Activated CD4-positive, alpha-beta T cell treated with anti-CD3 and anti-CD28 coated beads for 48 hours (primary cell): ENCODE data around the gene MUC5AC.
"Not testable (repeated sequence)": the region's sequence is repeated elsewhere in the genome, so short reads cannot be mapped to it uniquely, and the experiment has no call there.

ENCODE experiments used
- DNase-seq: peaks from one replicate; pipeline ENCODE4 v3.0.0-alpha.2; 2020

Gene MUC5AC

DNA sequence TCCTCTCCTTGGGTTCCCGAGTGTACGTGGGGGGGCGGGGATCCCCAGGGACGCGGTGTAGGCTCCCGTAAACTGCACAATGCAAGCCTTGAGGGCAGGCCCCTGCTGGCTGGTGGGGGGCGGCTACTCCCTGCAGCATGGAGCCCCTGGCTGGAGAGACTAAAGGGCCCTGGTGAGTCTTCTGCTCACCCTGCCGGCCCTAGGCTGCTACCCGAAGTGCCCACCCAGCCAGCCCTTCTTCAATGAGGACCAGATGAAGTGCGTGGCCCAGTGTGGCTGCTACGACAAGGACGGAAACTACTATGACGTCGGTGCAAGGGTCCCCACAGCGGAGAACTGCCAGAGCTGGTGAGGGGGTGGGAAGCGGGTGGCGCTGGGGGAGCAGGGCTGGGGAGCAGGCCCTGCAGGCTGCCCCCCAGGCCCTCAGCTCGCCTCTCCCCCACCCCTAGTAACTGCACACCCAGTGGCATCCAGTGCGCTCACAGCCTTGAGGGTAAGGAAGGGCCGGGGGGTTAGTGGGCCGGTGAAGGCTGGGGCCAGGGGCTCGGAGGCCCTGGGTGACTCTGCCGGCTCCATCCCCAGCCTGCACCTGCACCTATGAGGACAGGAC lies 81.9 kb downstream of the MUC5AC start:
- DNase-seq: no peak

DNA sequence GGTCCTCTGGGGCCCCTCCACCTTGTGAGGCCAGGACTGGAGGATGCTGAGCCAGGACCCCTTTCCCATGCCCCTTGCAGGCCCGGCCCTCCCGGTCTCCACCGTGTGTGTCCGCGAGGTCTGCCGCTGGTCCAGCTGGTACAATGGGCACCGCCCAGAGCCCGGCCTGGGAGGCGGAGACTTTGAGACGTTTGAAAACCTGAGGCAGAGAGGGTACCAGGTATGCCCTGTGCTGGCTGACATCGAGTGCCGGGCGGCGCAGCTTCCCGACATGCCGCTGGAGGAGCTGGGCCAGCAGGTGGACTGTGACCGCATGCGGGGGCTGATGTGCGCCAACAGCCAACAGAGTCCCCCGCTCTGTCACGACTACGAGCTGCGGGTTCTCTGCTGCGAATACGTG lies 83.0 kb downstream of the MUC5AC start:
- no peak for DNase-seq

DNA sequence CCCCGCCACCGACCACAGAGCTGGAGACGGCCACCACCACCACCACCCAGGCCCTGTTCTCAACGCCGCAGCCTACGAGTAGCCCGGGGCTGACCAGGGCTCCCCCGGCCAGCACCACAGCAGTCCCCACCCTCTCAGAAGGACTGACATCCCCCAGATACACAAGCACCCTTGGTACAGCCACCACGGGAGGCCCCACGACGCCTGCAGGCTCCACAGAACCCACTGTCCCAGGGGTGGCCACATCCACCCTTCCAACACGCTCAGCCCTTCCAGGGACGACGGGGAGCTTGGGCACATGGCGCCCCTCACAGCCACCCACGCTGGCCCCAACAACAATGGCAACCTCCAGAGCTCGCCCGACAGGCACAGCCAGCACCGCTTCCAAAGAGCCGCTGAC lies 84.0 kb downstream of the MUC5AC start:
- no peak for DNase-seq

DNA sequence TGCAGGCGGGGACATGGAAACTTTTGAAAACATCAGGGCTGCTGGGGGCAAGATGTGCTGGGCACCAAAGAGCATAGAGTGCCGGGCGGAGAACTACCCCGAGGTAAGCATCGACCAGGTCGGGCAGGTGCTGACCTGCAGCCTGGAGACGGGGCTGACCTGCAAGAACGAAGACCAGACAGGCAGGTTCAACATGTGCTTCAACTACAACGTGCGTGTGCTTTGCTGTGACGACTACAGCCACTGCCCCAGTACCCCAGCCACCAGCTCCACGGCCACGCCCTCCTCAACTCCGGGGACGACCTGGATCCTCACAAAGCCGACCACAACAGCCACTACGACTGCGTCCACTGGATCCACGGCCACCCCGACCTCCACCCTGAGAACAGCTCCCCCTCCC lies 84.5 kb downstream of the MUC5AC start:
- DNase-seq: no peak

DNA sequence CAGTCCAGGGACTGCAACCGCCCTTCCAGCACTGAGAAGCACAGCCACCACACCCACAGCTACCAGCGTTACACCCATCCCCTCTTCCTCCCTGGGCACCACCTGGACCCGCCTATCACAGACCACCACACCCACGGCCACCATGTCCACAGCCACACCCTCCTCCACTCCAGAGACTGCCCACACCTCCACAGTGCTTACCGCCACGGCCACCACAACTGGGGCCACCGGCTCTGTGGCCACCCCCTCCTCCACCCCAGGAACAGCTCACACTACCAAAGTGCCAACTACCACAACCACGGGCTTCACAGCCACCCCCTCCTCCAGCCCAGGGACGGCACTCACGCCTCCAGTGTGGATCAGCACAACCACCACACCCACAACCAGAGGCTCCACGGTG lies 85.0 kb downstream of the MUC5AC start:
- not testable (repeated sequence) for DNase-seq

DNA sequence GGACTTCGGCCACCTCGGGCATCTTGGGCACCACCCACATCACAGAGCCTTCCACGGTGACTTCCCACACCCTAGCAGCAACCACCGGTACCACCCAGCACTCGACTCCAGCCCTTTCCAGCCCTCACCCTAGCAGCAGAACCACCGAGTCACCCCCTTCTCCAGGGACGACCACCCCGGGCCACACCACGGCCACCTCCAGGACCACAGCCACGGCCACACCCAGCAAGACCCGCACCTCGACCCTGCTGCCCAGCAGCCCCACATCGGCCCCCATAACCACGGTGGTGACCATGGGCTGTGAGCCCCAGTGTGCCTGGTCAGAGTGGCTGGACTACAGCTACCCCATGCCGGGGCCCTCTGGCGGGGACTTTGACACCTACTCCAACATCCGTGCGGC lies 85.8 kb downstream of the MUC5AC start:
- DNase-seq: not testable (repeated sequence)

DNA sequence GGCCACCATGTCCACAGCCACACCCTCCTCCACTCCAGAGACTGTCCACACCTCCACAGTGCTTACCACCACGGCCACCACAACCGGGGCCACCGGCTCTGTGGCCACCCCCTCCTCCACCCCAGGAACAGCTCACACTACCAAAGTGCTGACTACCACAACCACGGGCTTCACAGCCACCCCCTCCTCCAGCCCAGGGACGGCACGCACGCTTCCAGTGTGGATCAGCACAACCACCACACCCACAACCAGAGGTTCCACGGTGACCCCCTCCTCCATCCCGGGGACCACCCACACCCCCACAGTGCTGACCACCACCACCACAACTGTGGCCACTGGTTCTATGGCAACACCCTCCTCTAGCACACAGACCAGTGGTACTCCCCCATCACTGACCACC lies 86.8 kb downstream of the MUC5AC start:
- DNase-seq: not testable (repeated sequence)

DNA sequence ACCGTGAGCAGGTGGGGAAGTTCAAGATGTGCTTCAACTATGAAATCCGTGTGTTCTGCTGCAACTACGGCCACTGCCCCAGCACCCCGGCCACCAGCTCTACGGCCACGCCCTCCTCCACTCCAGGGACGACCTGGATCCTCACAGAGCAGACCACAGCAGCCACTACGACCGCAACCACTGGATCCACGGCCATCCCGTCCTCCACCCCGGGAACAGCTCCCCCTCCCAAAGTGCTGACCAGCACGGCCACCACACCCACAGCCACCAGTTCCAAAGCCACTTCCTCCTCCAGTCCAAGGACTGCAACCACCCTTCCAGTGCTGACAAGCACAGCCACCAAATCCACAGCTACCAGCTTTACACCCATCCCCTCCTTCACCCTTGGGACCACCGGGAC lies 88.0 kb downstream of the MUC5AC start:
- DNase-seq: not testable (repeated sequence)

DNA sequence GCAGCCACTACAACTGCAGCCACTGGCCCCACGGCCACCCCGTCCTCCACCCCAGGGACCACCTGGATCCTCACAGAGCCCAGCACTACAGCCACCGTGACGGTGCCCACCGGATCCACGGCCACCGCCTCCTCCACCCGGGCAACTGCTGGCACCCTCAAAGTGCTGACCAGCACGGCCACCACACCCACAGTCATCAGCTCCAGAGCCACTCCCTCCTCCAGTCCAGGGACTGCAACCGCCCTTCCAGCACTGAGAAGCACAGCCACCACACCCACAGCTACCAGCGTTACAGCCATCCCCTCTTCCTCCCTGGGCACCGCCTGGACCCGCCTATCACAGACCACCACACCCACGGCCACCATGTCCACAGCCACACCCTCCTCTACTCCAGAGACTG lies 88.5 kb downstream of the MUC5AC start:
- not testable (repeated sequence) for DNase-seq

DNA sequence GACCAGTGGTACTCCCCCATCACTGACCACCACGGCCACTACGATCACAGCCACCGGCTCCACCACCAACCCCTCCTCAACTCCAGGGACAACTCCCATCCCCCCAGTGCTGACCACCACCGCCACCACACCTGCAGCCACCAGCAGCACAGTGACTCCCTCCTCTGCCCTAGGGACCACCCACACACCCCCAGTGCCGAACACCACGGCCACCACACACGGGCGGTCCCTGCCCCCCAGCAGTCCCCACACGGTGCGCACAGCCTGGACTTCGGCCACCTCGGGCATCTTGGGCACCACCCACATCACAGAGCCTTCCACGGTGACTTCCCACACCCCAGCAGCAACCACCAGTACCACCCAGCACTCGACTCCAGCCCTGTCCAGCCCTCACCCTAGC lies 89.3 kb downstream of the MUC5AC start:
- DNase-seq: not testable (repeated sequence)

DNA sequence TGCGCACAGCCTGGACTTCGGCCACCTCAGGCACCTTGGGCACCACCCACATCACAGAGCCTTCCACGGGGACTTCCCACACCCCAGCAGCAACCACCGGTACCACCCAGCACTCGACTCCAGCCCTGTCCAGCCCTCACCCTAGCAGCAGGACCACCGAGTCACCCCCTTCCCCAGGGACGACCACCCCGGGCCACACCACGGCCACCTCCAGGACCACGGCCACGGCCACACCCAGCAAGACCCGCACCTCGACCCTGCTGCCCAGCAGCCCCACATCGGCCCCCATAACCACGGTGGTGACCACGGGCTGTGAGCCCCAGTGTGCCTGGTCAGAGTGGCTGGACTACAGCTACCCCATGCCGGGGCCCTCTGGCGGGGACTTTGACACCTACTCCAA lies 91.2 kb downstream of the MUC5AC start:
- DNase-seq: not testable (repeated sequence)

DNA sequence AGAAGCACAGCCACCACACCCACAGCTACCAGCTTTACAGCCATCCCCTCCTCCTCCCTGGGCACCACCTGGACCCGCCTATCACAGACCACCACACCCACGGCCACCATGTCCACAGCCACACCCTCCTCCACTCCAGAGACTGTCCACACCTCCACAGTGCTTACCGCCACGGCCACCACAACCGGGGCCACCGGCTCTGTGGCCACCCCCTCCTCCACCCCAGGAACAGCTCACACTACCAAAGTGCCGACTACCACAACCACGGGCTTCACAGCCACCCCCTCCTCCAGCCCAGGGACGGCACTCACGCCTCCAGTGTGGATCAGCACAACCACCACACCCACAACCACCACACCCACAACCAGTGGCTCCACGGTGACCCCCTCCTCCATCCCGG lies 92.7 kb downstream of the MUC5AC start:
- not testable (repeated sequence) for DNase-seq
